ENCODE measurements around the gene TMEM178B.

Gene TMEM178B

GRCh38 chr7:141430455-141431139 is 356.7 kb downstream of the TMEM178B start:
- Mint-ChIP-seq H3K27ac (no peak overlapping the region), H3K27me3 (peaks cover 4% of the 10 kb centered on the region), H3K4me3 (no peak overlapping the region), H3K4me1 (ENCODE audit: low read depth) (no peaks in the 10 kb centered on the region), H3K36me3 (no peaks in the 10 kb centered on the region), H3K9me3 (ENCODE audit: low read depth) (peaks cover 9% of the 10 kb centered on the region)

GRCh38 chr7:141431140-141431479 is 357.2 kb downstream of the TMEM178B start:
- Mint-ChIP-seq H3K36me3 (no peaks in the 10 kb centered on the region), H3K27ac (no peak overlapping the region), H3K4me1 (ENCODE audit: low read depth) (no peaks in the 10 kb centered on the region), H3K27me3 (peaks cover 4% of the 10 kb centered on the region), H3K4me3 (no peak overlapping the region), H3K9me3 (ENCODE audit: low read depth) (peaks cover 9% of the 10 kb centered on the region)

GRCh38 chr7:141431711-141432110 is 357.8 kb downstream of the TMEM178B start:
- peaks cover 4% of the 10 kb centered on the region for H3K27me3 Mint-ChIP-seq
- no peaks in the 10 kb centered on the region for H3K4me1 Mint-ChIP-seq (ENCODE audit: low read depth)
- no peak overlapping the region for H3K4me3 Mint-ChIP-seq
- no peaks in the 10 kb centered on the region for H3K36me3 Mint-ChIP-seq
- no peak overlapping the region for H3K27ac Mint-ChIP-seq
- peaks cover 9% of the 10 kb centered on the region for H3K9me3 Mint-ChIP-seq (ENCODE audit: low read depth)

GRCh38 chr7:141433698-141434097 is 359.8 kb downstream of the TMEM178B start:
- no peaks in the 10 kb centered on the region for H3K9me3 Mint-ChIP-seq (ENCODE audit: low read depth)
- H3K4me1 Mint-ChIP-seq (ENCODE audit: low read depth): no peaks in the 10 kb centered on the region
- H3K36me3 Mint-ChIP-seq: no peaks in the 10 kb centered on the region
- H3K4me3 Mint-ChIP-seq: no peak overlapping the region
- peaks cover 4% of the 10 kb centered on the region for H3K27me3 Mint-ChIP-seq
- H3K27ac Mint-ChIP-seq: no peak overlapping the region

- peaks cover 3% of the 10 kb centered on the region for H3K27me3 Mint-ChIP-seq
- no peak overlapping the region for H3K4me3 Mint-ChIP-seq
- H3K4me1 Mint-ChIP-seq (ENCODE audit: low read depth): no peaks in the 10 kb centered on the region
- H3K27ac Mint-ChIP-seq: no peak overlapping the region
- H3K36me3 Mint-ChIP-seq: no peaks in the 10 kb centered on the region
- H3K9me3 Mint-ChIP-seq (ENCODE audit: low read depth): no peaks in the 10 kb centered on the region
Measured at GRCh38 chr7:141436139-141436538, 362.3 kb downstream of the TMEM178B start.

- Mint-ChIP-seq H3K36me3 (no peaks in the 10 kb centered on the region), H3K4me1 (ENCODE audit: low read depth) (no peaks in the 10 kb centered on the region), H3K9me3 (ENCODE audit: low read depth) (no peaks in the 10 kb centered on the region), H3K27ac (no peak overlapping the region), H3K4me3 (no peak overlapping the region), H3K27me3 (peaks cover 3% of the 10 kb centered on the region)
Measured at GRCh38 chr7:141436575-141437075, 362.8 kb downstream of the TMEM178B start.

- Mint-ChIP-seq H3K4me3 (no peak overlapping the region), H3K27ac (no peak overlapping the region), H3K4me1 (ENCODE audit: low read depth) (no peaks in the 10 kb centered on the region)
Measured at GRCh38 chr7:141439164-141439563, 365.3 kb downstream of the TMEM178B start.

GRCh38 chr7:141439776-141440175 is 365.9 kb downstream of the TMEM178B start:
- H3K4me3 Mint-ChIP-seq: no peak overlapping the region
- no peaks in the 10 kb centered on the region for H3K9me3 Mint-ChIP-seq (ENCODE audit: low read depth)
- no peaks in the 10 kb centered on the region for H3K4me1 Mint-ChIP-seq (ENCODE audit: low read depth)
- no peaks in the 10 kb centered on the region for H3K36me3 Mint-ChIP-seq
- H3K27ac Mint-ChIP-seq: no peak overlapping the region
- H3K27me3 Mint-ChIP-seq: peaks cover 3% of the 10 kb centered on the region

More at GRCh38 chr7:141439164-141439563, 365.3 kb downstream of the TMEM178B start:
- H3K9me3 Mint-ChIP-seq (ENCODE audit: low read depth): no peaks in the 10 kb centered on the region
- peaks cover 3% of the 10 kb centered on the region for H3K27me3 Mint-ChIP-seq
- H3K36me3 Mint-ChIP-seq: no peaks in the 10 kb centered on the region

- no peaks in the 10 kb centered on the region for H3K36me3 Mint-ChIP-seq
- H3K27me3 Mint-ChIP-seq: peaks cover 1% of the 10 kb centered on the region
- H3K27ac Mint-ChIP-seq: no peak overlapping the region
- no peaks in the 10 kb centered on the region for H3K4me1 Mint-ChIP-seq (ENCODE audit: low read depth)
- no peak overlapping the region for H3K4me3 Mint-ChIP-seq
- H3K9me3 Mint-ChIP-seq (ENCODE audit: low read depth): no peaks in the 10 kb centered on the region
Measured at GRCh38 chr7:141441837-141442627, 368.2 kb downstream of the TMEM178B start.

- Mint-ChIP-seq H3K27ac (no peak overlapping the region), H3K27me3 (peaks cover 3% of the 10 kb centered on the region), H3K4me1 (ENCODE audit: low read depth) (no peaks in the 10 kb centered on the region), H3K4me3 (no peak overlapping the region), H3K9me3 (ENCODE audit: low read depth) (no peaks in the 10 kb centered on the region), H3K36me3 (no peaks in the 10 kb centered on the region)
Measured at GRCh38 chr7:141442781-141443180, 368.9 kb downstream of the TMEM178B start.

- Mint-ChIP-seq H3K27me3 (peaks cover 3% of the 10 kb centered on the region), H3K4me3 (no peak overlapping the region), H3K4me1 (ENCODE audit: low read depth) (no peaks in the 10 kb centered on the region), H3K9me3 (ENCODE audit: low read depth) (no peaks in the 10 kb centered on the region), H3K36me3 (no peaks in the 10 kb centered on the region), H3K27ac (no peak overlapping the region)
Measured at GRCh38 chr7:141444961-141445360, 371.1 kb downstream of the TMEM178B start.

- H3K4me1 Mint-ChIP-seq (ENCODE audit: low read depth): no peaks in the 10 kb centered on the region
Measured at GRCh38 chr7:141451232-141451631, 377.4 kb downstream of the TMEM178B start.

GRCh38 chr7:141452911-141453310 is 379.0 kb downstream of the TMEM178B start:
- Mint-ChIP-seq H3K4me3 (no peak overlapping the region), H3K27me3 (peaks cover 2% of the 10 kb centered on the region), H3K36me3 (no peaks in the 10 kb centered on the region), H3K9me3 (ENCODE audit: low read depth) (no peaks in the 10 kb centered on the region), H3K4me1 (ENCODE audit: low read depth) (no peaks in the 10 kb centered on the region), H3K27ac (no peak overlapping the region)

More at GRCh38 chr7:141451232-141451631, 377.4 kb downstream of the TMEM178B start:
- H3K27me3 Mint-ChIP-seq: peaks cover 3% of the 10 kb centered on the region
- no peaks in the 10 kb centered on the region for H3K36me3 Mint-ChIP-seq
- H3K27ac Mint-ChIP-seq: no peak overlapping the region
- H3K4me3 Mint-ChIP-seq: no peak overlapping the region
- no peaks in the 10 kb centered on the region for H3K9me3 Mint-ChIP-seq (ENCODE audit: low read depth)

GRCh38 chr7:141454338-141454737 is 380.5 kb downstream of the TMEM178B start:
- Mint-ChIP-seq H3K36me3 (no peaks in the 10 kb centered on the region), H3K4me3 (no peak overlapping the region), H3K27ac (no peak overlapping the region), H3K9me3 (ENCODE audit: low read depth) (no peaks in the 10 kb centered on the region), H3K27me3 (peaks cover 2% of the 10 kb centered on the region), H3K4me1 (ENCODE audit: low read depth) (no peaks in the 10 kb centered on the region)

- Mint-ChIP-seq H3K4me3 (no peak overlapping the region), H3K27me3 (peaks cover 4% of the 10 kb centered on the region), H3K4me1 (ENCODE audit: low read depth) (no peaks in the 10 kb centered on the region), H3K27ac (no peak overlapping the region), H3K36me3 (no peaks in the 10 kb centered on the region), H3K9me3 (ENCODE audit: low read depth) (no peaks in the 10 kb centered on the region)
Measured at GRCh38 chr7:141455723-141456122, 381.9 kb downstream of the TMEM178B start.
